NCI-H2171 treated with DMSO at 0.1 percent for 48 hours (cell line): ENCODE results near the gene RPS17.

ENCODE experiments used
- DNase-seq: peaks from one replicate; lab custom pipeline; 2025; lab: John Stamatoyannopoulos, UW

The RPS17 gene

GRCh38 chr15:82540055-82540983 lies at the start of gene RPS17:
Gene RPS17 (minus strand): TSS chr15:82540457. CDS start chr15:82540428, 29 bp downstream.
- DNase-seq: no peak

DNA sequence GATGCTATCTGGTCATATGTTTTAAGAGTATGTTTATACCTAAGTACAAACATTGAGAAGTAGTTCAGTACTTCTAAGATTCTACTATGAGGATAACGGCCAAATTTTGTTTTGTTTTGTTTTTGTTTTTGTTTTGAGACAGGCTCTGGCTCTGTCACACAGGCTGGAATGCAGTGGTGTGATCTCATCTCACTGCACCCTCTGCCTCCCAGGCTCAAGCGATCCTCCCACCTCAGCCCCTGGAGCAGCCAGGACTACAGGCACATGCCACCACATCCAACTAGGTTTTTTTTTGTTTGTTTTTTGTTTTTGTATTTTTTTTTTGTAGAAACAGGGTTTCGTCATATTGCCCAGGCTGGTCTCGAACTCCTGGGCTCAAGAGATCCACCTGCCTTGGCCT lies 47.5 kb upstream of the RPS17 start:
- DNase-seq: no peak

- no peak for DNase-seq
Measured at GRCh38 chr15:82585072-82585471, 44.8 kb upstream of the RPS17 start.

DNA sequence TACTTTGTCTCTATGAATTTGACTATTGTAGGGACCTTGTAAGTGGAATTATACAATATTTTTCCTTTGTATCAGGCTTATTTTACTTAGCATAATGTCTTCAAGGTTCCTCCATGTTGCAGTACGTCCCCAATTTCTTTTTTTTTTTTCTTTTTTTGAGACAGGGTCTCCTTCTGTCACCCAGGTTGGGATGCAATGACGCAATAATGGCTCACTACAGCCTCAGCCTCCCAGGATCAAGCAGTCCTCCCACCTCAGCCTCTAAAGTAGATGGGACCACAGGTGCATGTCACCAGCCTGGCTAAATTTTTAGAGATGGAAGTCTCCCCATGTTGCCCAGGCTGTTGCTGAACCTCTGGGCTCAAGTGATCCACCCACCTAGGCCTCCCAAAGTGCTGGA lies 40.5 kb upstream of the RPS17 start:
- no peak for DNase-seq

GRCh38 chr15:82575335-82575734 lies 35.1 kb upstream of the RPS17 start:
- no peak for DNase-seq

GRCh38 chr15:82572986-82573385 lies 32.7 kb upstream of the RPS17 start:
- DNase-seq: peak; percentile 14

GRCh38 chr15:82572311-82572710 lies 32.1 kb upstream of the RPS17 start:
- DNase-seq: peak; percentile 70

GRCh38 chr15:82571722-82572222 lies 31.5 kb upstream of the RPS17 start:
- DNase-seq: peak; percentile 82

- peak; percentile 85 for DNase-seq
Measured at GRCh38 chr15:82570721-82571508, 30.7 kb upstream of the RPS17 start.

- no peak for DNase-seq
Measured at GRCh38 chr15:82569834-82570233, 29.6 kb upstream of the RPS17 start.

- no peak for DNase-seq
Measured at GRCh38 chr15:82568986-82569385, 28.7 kb upstream of the RPS17 start.

DNA sequence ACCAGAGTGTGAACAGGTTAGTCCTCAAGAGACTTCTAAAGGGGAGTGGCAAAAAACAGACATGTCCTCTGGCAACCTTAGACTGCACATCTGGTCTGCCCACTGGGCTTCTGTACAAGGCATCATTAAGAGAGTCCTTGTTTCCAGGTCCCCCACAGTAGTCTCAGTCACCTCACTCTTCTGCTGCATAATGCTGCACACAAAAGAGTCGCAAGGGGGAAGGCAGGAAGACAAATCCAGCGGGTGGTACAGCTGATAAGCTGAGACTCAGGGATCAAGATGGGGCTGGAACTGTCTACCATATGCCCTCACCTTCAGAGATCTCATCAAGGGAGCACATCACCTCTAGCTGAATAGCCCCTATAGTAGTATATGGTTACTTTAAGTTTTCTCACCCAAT lies 27.4 kb upstream of the RPS17 start:
- DNase-seq: no peak

DNA sequence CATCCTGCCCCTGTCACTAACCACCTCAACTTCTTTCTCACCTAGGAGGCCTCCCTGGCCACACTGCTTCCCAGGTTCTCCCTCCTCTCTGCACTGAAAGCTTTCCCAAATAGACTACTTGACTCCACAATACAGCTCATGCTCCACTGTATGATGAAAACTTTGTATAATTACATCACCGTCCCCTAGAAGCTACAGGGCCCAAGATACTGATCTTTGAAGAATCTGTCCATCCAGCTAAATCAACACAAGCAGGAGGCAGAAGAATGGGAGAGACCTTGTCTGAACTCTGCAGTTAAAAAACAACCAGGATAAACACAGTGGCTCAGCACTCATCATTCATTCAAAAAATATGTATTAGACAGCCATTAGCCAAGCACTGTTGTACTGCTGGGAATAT lies 26.4 kb upstream of the RPS17 start:
- no peak for DNase-seq

DNA sequence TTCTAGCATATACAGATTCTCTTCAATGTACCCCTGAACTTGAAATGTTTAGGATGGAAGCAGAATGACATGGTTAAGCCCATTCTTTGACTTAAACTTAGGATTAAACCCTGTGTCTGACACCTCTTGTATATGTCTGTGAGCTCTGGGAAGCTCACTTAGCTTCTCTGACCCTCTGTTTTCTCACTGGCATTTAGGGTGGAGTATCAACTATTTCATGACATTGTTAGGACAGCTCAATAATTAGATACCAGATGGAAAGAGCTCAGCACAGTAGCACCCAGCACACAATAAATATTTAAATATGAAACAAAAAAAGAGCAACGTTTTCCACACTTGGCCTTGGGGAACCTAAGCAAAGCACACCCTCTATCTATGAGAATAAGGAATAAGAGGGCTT lies 18.2 kb upstream of the RPS17 start:
- no peak for DNase-seq

GRCh38 chr15:82556315-82557035 lies 16.2 kb upstream of the RPS17 start:
- no peak for DNase-seq

DNA sequence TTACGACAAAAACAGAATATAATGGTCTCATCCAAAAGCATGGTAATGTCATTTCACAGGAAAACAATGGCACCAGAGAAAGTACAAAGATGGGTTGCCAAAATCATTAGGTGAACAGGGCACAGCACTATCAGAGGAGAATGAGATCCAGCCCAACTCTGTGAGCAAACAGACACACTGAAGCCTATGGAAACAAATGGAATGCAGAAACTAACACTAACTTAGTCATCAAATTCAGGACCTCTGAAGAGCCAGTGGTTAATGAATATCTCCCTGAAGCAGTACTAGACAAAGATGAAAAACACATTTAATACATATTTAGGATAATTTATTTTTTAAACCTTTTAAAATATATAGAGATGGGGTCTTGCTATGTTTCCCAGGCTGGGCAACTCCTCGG lies 14.6 kb upstream of the RPS17 start:
- DNase-seq: no peak

DNA sequence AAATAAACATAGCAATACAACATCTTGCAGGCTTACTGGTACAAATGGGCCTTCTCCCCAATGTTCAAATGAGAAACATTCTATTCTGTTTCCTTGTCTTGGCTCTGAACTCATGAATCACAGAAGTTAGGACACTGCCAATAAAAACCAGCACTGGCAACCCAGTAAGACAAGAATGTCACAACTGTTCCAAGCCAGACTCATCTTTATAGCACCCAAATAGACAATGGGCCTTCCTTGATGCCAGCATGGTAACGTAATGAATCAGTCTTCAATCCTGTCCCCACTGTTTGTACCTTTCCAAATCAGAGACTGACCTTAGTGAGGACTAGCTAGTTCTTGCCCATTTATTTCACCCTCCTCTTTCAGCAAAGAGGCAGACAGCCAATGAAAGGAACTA lies 14.1 kb upstream of the RPS17 start:
- DNase-seq: no peak

DNA sequence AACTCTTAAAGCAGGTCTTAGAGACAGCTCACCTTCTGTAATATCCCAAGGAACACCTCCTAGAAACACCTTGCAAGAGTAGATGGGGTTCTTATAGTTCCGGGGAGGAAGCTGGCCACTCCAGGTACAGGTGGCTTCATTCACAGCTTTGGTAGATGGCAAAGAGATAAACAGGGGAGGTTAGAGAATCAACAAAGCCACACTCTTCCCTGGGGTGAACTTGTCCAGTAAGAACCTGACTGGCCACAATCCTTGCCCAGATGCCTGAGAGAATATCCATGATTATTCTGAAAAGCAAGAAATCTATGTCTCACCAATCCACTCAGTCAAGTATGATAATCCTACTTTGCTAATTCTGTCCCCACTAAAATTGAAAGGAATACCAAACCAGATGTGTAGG lies 13.6 kb upstream of the RPS17 start:
- no peak for DNase-seq

- peak; percentile 82 for DNase-seq
Measured at GRCh38 chr15:82552861-82553260, 12.6 kb upstream of the RPS17 start.

GRCh38 chr15:82551646-82552247 lies 11.5 kb upstream of the RPS17 start:
- DNase-seq: no peak

DNA sequence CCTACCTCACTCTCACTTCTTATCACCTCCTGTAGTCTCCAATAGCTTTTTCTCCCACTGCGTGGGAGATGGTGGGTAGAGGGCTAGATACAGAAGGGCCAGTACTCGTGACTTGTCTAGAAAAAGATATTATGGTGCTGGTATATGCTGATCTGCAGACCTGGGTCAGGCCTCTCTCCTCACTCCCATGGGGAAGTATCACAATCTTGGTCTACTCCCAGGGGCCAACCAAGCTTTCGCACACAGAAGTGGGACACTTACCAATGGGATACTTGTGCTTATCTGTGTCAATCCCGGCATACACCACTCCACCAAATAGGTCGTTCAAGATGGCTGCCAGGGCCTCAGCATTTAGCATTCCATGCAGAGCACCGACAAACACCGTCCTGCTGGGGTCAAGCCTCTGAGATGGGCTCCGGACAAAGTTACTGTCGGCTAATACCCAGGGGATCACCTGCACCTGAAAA lies 9.0 kb upstream of the RPS17 start:
- no peak for DNase-seq

DNA sequence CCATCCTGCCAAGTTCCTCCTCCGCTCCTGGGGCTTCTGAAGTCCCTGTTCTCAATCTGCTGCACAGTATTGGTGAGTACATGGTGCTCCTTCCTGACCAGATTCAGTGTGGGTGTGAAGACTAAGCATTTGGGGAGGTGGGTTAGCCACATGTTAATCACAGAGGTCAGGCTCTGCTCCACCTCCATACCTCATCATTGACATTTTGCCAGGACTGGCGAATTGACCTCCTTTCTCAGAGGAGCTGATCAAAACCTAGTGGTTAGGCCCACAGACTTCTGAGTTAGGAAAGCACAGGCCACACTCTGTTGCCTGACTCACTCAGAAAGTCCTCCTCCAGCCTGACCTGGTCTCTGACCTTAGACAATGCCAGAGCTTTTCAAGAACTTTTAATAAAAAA lies 8.4 kb upstream of the RPS17 start:
- no peak for DNase-seq
